NCI-H2227 (cell line): ENCODE measurements around the gene LRRFIP1.

Source experiments
- DNase-seq: peaks from one replicate; lab custom pipeline; 2025; ENCODE audit not compliant: unreplicated experiment; lab: John Stamatoyannopoulos, UW

Gene LRRFIP1

GRCh38 chr2:237823544-237823943 is 196.2 kb downstream of the LRRFIP1 start:
- DNase-seq: no peak

GRCh38 chr2:237824085-237824484 is 196.7 kb downstream of the LRRFIP1 start:
- no peak for DNase-seq

GRCh38 chr2:237827421-237827987 is 200.1 kb downstream of the LRRFIP1 start:
- no peak for DNase-seq
